ENCODE data around the gene RAB20.

Gene RAB20

DNA sequence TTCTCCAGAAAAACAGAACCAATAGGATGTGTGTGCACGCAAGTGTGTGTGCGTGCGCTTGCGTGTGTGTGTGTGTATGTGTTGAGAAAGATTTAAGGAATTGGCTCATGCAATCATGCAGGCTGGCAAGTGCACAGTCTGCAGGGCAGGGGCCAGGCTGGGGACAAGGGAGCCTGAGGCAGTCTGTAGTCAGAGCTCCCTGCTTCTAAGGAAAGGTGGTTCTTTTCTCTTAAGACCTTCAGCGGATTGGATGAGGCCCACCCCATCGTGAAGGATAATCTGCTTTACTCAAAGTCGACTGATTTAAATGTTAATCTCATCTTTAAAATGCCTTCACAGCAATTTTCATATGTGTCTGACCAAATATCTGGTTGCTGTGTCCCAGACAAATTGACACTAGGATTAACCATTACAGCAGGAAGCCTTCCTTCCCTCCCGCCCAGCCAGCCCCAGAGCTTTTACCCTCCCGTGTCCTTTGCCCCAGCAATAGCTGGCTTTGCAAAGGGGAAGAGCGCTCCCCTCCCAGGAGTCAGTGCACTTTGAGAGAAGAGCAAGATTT, 38.8 kb upstream of the RAB20 start:
- Mint-ChIP-seq H3K27me3 (ENCODE audit: low read depth, poor library complexity) (peaks cover 7% of the 10 kb centered on the region), H3K9me3 (peaks cover 12% of the 10 kb centered on the region), H3K27ac (peak overlapping the region; percentile 94), H3K4me1 (peaks cover 36% of the 10 kb centered on the region), H3K4me3 (no peak overlapping the region), H3K36me3 (ENCODE audit: low read depth) (peaks cover 5% of the 10 kb centered on the region)
- no peak for TF ChIP-seq CTCF (IDR thresholded peaks at IDR 0.05)
- no peak for DNase-seq

- no peak for DNase-seq
- Mint-ChIP-seq H3K27ac (peak overlapping the region; percentile 4), H3K36me3 (ENCODE audit: low read depth) (no peaks in the 10 kb centered on the region), H3K4me1 (peaks cover 37% of the 10 kb centered on the region), H3K9me3 (no peaks in the 10 kb centered on the region), H3K4me3 (no peak overlapping the region), H3K27me3 (ENCODE audit: low read depth, poor library complexity) (peaks cover 6% of the 10 kb centered on the region)
- TF ChIP-seq CTCF (IDR thresholded peaks at IDR 0.05) = no peak
Observed at GRCh38 chr13:110597041-110597689, 35.6 kb upstream of the RAB20 start.

GRCh38 chr13:110593430-110594130, 32.1 kb upstream of the RAB20 start:
- Mint-ChIP-seq H3K36me3 (ENCODE audit: low read depth) (no peaks in the 10 kb centered on the region), H3K9me3 (no peaks in the 10 kb centered on the region), H3K4me1 (peaks cover 20% of the 10 kb centered on the region), H3K27ac (peak overlapping the region; percentile 39), H3K27me3 (ENCODE audit: low read depth, poor library complexity) (peaks cover 7% of the 10 kb centered on the region), H3K4me3 (no peak overlapping the region)
- no peak for DNase-seq
- TF ChIP-seq CTCF (IDR thresholded peaks at IDR 0.05) = peak; percentile 57

- TF ChIP-seq CTCF (IDR thresholded peaks at IDR 0.05) = no peak
- Mint-ChIP-seq H3K4me3 (no peak overlapping the region), H3K27me3 (ENCODE audit: low read depth, poor library complexity) (peaks cover 7% of the 10 kb centered on the region), H3K27ac (no peak overlapping the region), H3K4me1 (peaks cover 16% of the 10 kb centered on the region), H3K36me3 (ENCODE audit: low read depth) (no peaks in the 10 kb centered on the region), H3K9me3 (peaks cover 3% of the 10 kb centered on the region)
- no peak for DNase-seq
Observed at GRCh38 chr13:110592665-110593064, 31.1 kb upstream of the RAB20 start.

DNA sequence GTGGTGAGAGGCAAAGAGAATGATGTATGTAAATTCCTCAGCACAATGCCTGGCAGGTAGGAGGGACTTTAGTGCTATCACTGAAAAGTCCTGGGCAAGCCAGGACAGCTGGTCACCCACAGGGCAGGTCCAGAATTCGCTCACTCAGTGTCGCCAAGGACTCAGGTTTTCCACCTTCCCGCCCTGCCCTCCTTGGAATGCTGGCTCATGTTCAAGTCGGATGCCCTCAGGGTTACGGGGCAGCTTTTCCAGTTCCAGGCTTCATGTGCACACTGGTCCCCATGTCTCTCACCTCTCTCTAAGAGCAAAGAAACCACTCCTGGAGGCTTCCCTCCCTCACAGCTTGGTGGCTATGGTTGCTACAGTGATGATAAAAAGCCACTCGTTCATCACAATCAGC, 29.1 kb upstream of the RAB20 start:
- DNase-seq = no peak
- no peak overlapping the region for H3K27ac Mint-ChIP-seq
- no peak for TF ChIP-seq CTCF (IDR thresholded peaks at IDR 0.05)

More for the DNA sequence above, 29.1 kb upstream of the RAB20 start:
- Mint-ChIP-seq H3K4me1 (peaks cover 5% of the 10 kb centered on the region), H3K27me3 (ENCODE audit: low read depth, poor library complexity) (peaks cover 7% of the 10 kb centered on the region), H3K9me3 (peaks cover 7% of the 10 kb centered on the region), H3K36me3 (ENCODE audit: low read depth) (no peaks in the 10 kb centered on the region), H3K4me3 (no peak overlapping the region)

Measured in nephron progenitor cell (in vitro differentiated cells).